BJ (cell line): ENCODE data around the gene GPR152. TPM values are rescaled to one million over a fixed set of nuclear protein-coding genes. Genes with fewer than 3 reads are reported as not detected.

Experiments
- CTCF ChIA-PET: fragments of 350-600 bp; formaldehyde crosslinking; extraction: SDS; loops from one replicate; lab custom pipeline; 2021; ENCODE audit warnings: antibody characterized with exemption, inconsistent platforms; lab: Yijun Ruan, JAX
- POLR2A ChIA-PET: fragments of 300-600 bp; sonication (Branson Sonifier 250); formaldehyde crosslinking; extraction: SDS; loops from one replicate; lab custom pipeline; 2021; ENCODE audit warnings: antibody characterized with exemption; lab: Charles Lee
- DNase-seq: peaks from one replicate; pipeline ENCODE4 v3.0.0-alpha.2; 2011; ENCODE audit warnings: low read depth
- H3K27me3 ChIP-seq: 2 replicates; pipeline ENCODE4 v1.6.0; 2011; ENCODE audit warnings: low read length; ENCODE audit not compliant: control insufficient read depth, insufficient read depth
- H3K36me3 ChIP-seq: 2 replicates; pipeline ENCODE4 v1.5.1; 2011; ENCODE audit warnings: low read length; ENCODE audit not compliant: control insufficient read depth, insufficient read depth
- H3K4me3 ChIP-seq: 2 replicates; pipeline ENCODE4 v1.5.1; 2011; ENCODE audit warnings: low read depth, mild to moderate bottlenecking, control low read depth, low read length
- CTCF ChIP-seq: IDR thresholded peaks from 2 replicates; pipeline ENCODE4 v1.5.1; 2011; ENCODE audit warnings: low read depth, mild to moderate bottlenecking, control low read depth, inconsistent platforms, low read length, moderate library complexity; ENCODE audit not compliant: insufficient read depth
- polyA minus RNA-seq: library from RNA; depleted of rRNA, polyadenylated mRNA; stranded (reverse); fragments of >200 nt; gene quantifications from 2 replicates; pipeline ENCODE4 v1.2.3, GENCODE V29; 2011; rRNA and poly(A)+ RNA removed
- polyA plus RNA-seq: library from polyadenylated mRNA; depleted of rRNA; stranded (reverse); fragments of >200 nt; gene quantifications from 2 replicates; pipeline ENCODE4 v1.2.3, GENCODE V29; 2011; rRNA removed

Gene GPR152
- polyA plus RNA-seq (not detected in 2 replicates), polyA minus RNA-seq (not detected in 2 replicates)

DNA sequence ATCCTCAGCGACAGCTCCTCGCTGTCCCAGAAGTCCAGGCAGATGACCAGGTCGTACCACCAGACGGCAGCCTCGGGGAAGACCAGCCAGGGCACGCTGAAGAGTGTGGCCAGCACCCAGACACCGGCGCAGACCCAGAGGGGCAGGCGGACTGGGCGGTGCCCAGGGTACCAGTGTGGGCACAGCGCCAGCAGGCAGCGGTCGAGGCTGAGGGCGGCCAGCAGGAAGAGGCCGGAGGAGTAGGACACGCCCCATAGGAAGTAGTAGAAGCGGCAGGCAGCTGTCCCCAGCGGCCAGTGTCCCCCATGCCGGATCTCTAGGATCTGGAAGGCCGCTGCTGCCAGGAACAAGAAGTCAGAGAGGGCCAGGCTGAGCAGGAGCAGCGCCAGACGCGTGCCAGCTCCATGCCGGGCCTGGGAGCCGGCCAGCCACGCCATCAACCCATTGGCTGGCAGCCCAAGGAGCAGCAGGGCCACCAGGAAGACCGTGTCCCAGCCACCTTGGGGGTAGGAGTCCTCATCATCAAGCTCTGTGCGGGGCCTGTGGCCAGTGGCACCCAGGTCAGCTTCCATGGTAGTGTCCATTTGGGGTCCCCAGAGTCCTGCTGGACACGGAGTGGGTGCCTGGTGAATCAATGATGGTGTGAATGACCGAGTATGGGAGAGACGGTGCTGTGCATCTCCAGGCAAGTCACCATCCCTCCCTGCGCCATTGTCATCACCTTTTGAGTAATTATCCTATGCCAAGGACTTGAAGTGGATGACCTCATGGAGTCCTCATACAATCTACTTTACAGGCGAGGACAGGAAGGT is at the start of gene GPR152:
Gene GPR152, minus strand, starts transcription at position 589 of the 812 bp plus-strand sequence. Its CDS starts 5 bp downstream, at position 584.
- CTCF ChIA-PET: interaction anchor here (1.4 to 1.7 kb wide), 2 partner anchors 24 to 51 kb away, joined by 3 to 6 read pairs; partner anchors contain the start of genes PPP1CA and RPS6KB2
- DNase-seq: no peak
- TF ChIP-seq CTCF: no peak
- POLR2A ChIA-PET: no interaction called here
- H3K36me3 ChIP-seq: no peaks in the 10 kb centered on the region
- H3K27me3 ChIP-seq: no peaks in the 10 kb centered on the region
- no peak within 1 kb of the TSS for H3K4me3 ChIP-seq

- ChIA-PET CTCF (no interaction called here), POLR2A (no interaction called here)
- Histone ChIP-seq H3K27me3 (no peaks in the 10 kb centered on the region), H3K4me3 (no peak overlapping the region), H3K36me3 (peaks cover 6% of the 10 kb centered on the region)
- no peak for TF ChIP-seq CTCF
- no peak for DNase-seq
These were observed 49.3 kb upstream of the GPR152 start for GRCh38 chr11:67501854-67502253.

DNA sequence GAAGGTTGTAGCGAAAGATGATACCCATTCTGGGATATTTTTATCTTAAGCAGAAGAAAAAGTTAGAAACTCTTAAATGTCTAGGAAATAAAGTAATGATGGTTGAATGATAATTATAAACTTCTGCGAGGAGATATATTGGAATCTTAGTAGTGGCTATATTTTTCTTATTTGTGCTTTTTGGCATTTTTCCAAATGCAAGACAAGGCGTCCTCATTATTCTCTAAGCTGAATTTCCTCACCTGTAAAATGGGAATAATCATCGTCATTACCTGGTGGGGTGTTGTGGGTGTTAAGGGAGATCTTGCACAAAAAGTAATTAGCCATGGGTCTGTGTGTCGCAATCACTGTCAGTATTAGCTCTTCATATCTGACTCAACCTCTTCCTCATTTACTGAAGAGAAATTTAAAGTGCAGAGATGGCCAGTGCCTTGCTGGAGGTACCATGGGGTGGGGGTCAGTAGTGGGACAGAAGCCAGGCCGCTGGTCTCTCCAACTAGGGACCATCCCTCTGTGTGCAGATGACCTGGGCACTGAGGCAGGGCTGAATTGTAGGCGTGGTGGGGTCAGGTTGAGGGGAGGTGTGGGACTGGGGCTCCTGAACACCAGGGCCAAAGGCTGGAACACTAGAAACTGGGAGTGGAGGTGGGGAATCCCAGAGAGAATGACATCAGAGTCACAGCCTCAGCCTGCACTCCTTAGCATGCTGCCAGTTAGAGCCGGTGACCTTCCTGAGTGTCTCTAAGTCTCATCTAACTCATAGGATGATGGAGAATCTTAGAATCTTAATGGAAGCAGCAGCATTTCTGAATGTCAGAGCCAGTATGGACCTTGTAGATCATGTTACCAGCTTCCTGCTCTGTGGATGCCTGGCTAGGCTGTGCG is 48.5 kb upstream of the GPR152 start:
- Histone ChIP-seq H3K4me3 (no peak overlapping the region), H3K36me3 (peaks cover 8% of the 10 kb centered on the region), H3K27me3 (no peaks in the 10 kb centered on the region)
- no peak for TF ChIP-seq CTCF
- CTCF ChIA-PET: interaction anchor here (1.2 kb wide), 1 partner anchor 144 kb away, joined by 3 read pairs; no protein-coding TSS in a partner anchor
- no peak for DNase-seq
- POLR2A ChIA-PET: interaction anchor here (0.6 kb wide), 1 partner anchor 42 kb away, joined by 3 read pairs; no protein-coding TSS in a partner anchor

DNA sequence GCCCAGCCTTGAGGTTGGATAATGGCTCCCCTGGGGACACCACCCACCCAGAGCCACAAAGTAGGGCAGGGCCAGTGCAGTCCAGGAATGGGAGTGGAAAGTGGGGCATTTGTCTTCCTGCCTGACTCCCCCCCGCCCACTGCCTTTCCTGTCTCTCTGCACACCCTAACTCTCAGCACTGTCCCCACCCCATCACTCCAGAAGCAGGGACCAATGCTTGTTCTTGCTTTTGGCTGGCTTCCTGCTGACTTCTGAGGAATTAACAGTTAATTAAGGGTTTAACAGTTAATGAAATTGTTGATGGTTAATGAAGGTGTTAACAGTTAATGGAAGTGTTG is 47.9 kb upstream of the GPR152 start:
- POLR2A ChIA-PET: interaction anchor here (0.6 kb wide), 1 partner anchor 43 kb away, joined by 3 read pairs; no protein-coding TSS in a partner anchor
- Histone ChIP-seq H3K27me3 (no peaks in the 10 kb centered on the region), H3K36me3 (peaks cover 10% of the 10 kb centered on the region), H3K4me3 (no peak overlapping the region)
- CTCF ChIA-PET: interaction anchor here (1.2 kb wide), 1 partner anchor 143 kb away, joined by 3 read pairs; no protein-coding TSS in a partner anchor
- no peak for DNase-seq
- no peak for TF ChIP-seq CTCF
